Panc1 (cell line): ENCODE measurements around the gene WNT7A.

Experiments
- CTCF ChIP-seq: fragments of 450-650 bp; IDR thresholded peaks from 2 replicates; pipeline ENCODE4 v1.5.1; 2017; ENCODE audit warnings: mild to moderate bottlenecking
- POLR2AphosphoS5 ChIP-seq: IDR thresholded peaks from 2 replicates; pipeline ENCODE4 v1.6.1; 2012; ENCODE audit warnings: mild to moderate bottlenecking, low read depth, low read length, moderate library complexity
- REST ChIP-seq, 2 experiments: IDR thresholded peaks; 2 replicates each; pipeline ENCODE4 v1.6.1; 2011 to 2012; ENCODE audit warnings: low read depth in 2 of 2, control low read depth in 1 of 2, low read length in 1 of 2, mild to moderate bottlenecking in 1 of 2, moderate library complexity in 1 of 2; ENCODE audit not compliant: insufficient read depth in 1 of 2
- TCF7L2 ChIP-seq: IDR thresholded peaks from 2 replicates; pipeline ENCODE4 v1.6.1; 2011; ENCODE audit warnings: mild to moderate bottlenecking, low read depth, low read length, inconsistent platforms

GRCh38 chr3:13835246-13835645 is 44.6 kb downstream of the WNT7A start:
- TF ChIP-seq CTCF: no peak
- TF ChIP-seq POLR2AphosphoS5: no peak
- no peak for TF ChIP-seq REST (IDR thresholded peaks at IDR 0.05; ENCODE audit: insufficient read depth in 1 of 2, low read depth in 2 of 2, low read length in 1 of 2)
- no peak for TF ChIP-seq TCF7L2
